Stimulated activated naive CD8-positive, alpha-beta T cell treated with anti-CD3 and anti-CD28 coated beads, Interleukin-15, amount 100 ng/mL, for 72 hours (primary cell): ENCODE measurements around the gene PTPRD.
"Not testable (repeated sequence)": the region's sequence is repeated elsewhere in the genome, so short reads cannot be mapped to it uniquely, and the experiment has no call there.

Experiments
- ATAC-seq: fragments of 150-1000 bp; cut with Tn5 transposase; 2 replicates; pipeline ENCODE4 v1.10.0; 2021; ENCODE audit warnings: mild to moderate bottlenecking, moderate library complexity
- DNase-seq, 2 donors: peaks; one replicate each; pipeline ENCODE4 v3.0.0; 2021 to 2022
- H3K27ac Mint-ChIP-seq, 2 donors: one replicate each; pipeline ENCODE4 v1.8.0; 2022; ENCODE audit warnings: mild to moderate bottlenecking in 2 of 2, mixed read lengths in 2 of 2, moderate library complexity in 2 of 2
- H3K27me3 Mint-ChIP-seq: one replicate; pipeline ENCODE4 v1.8.0; 2022; ENCODE audit warnings: mixed read lengths
- H3K4me1 Mint-ChIP-seq: one replicate; pipeline ENCODE4 v1.8.0; 2022; ENCODE audit warnings: mild to moderate bottlenecking, mixed read lengths
- H3K4me3 Mint-ChIP-seq, 2 donors: one replicate each; pipeline ENCODE4 v1.8.0; 2022; ENCODE audit warnings: mild to moderate bottlenecking in 2 of 2, mixed read lengths in 2 of 2, moderate library complexity in 1 of 2
- H3K9me3 Mint-ChIP-seq, 2 donors: one replicate each; pipeline ENCODE4 v1.8.0; 2022; ENCODE audit warnings: mixed read lengths in 2 of 2

Gene PTPRD

DNA sequence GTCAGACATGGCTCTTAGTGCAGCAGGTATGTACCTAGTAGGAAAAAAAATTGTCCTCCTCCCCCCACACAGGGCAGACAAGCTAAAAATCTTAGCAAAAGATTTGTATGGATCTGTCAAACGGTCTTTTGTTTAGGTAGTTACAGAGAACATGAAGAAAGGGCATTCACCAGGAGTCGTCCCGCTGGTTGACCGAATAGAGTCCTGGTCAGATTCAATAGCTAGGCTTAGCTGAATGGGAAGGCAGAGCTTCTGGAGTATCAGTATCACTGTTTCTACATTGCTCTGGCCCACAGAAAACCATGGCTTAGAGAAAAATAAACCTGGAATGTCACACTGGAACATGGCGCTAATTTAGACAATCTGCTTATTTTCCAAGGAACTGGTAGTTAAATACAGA, 642.3 kb downstream of the PTPRD start:
- H3K27ac Mint-ChIP-seq = no peak overlapping the region
- no peak for ATAC-seq
- H3K27me3 Mint-ChIP-seq = no peaks in the 10 kb centered on the region
- H3K4me3 Mint-ChIP-seq = no peak overlapping the region
- H3K9me3 Mint-ChIP-seq = no peaks in the 10 kb centered on the region
- DNase-seq = no peak
- no peaks in the 10 kb centered on the region for H3K4me1 Mint-ChIP-seq

DNA sequence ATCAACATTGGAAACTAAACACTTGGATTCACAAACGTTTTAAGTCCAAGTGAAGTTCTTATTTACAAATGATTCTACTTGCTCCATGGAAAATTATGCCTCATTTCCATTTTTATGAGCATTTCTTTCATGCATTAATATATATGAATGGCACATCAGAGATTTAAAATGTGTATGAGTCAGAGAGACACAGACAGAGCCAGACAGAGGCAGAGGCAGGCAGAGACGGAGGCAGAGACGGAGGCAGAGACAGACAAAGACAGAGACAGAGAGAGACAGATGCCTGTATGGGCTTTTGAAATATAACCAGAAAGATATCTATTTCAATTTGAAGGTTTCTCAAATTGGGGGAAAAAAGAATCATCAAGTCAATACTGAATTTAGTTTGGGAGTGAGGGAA, 649.0 kb downstream of the PTPRD start:
- Mint-ChIP-seq H3K4me1 (no peaks in the 10 kb centered on the region), H3K4me3 (no peak overlapping the region), H3K27ac (no peak overlapping the region), H3K27me3 (no peaks in the 10 kb centered on the region), H3K9me3 (no peaks in the 10 kb centered on the region)
- DNase-seq (no peak), ATAC-seq (no peak)

DNA sequence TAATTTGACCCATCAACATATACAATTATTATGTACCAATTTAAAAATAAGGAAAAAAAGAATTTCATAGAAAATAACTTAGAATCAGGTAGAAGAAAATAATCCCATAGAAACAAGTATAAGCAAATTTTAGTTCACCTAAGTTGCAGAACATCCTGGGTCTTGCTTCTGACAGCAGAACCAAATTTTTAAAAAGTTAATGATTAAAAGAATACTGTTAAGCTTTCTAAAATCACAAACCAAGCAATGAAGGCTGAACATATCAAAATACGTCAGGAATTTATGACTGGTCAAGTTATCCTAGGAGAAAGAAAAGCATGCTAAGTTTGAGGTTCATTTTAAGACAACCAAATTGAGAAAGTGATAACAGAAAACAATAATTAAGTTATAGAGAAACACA, 650.9 kb downstream of the PTPRD start:
- no peaks in the 10 kb centered on the region for H3K27me3 Mint-ChIP-seq
- no peaks in the 10 kb centered on the region for H3K4me1 Mint-ChIP-seq
- H3K27ac Mint-ChIP-seq = no peak overlapping the region
- ATAC-seq = no peak
- H3K4me3 Mint-ChIP-seq = no peak overlapping the region
- no peak for DNase-seq
- H3K9me3 Mint-ChIP-seq = no peaks in the 10 kb centered on the region

DNA sequence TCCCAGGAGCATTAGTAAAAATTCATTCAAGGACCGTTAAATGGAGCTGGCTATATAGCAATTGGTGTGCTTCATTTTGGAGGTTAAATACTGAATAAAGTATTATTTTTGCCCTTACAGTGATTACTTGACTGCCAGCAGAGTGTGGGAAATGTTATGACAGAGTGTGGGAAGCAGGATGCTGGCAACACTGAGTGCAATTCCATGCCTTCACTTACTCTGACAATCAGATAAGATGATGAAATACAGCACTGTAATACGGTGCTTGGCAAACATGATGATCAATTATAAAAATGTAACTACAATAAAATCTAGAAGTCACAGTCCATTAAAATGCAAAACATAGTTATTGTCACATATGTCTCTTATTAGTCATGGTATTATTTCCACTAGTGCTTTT, 651.3 kb downstream of the PTPRD start:
- no peak overlapping the region for H3K4me3 Mint-ChIP-seq
- no peaks in the 10 kb centered on the region for H3K4me1 Mint-ChIP-seq
- no peaks in the 10 kb centered on the region for H3K9me3 Mint-ChIP-seq
- no peak for DNase-seq
- H3K27ac Mint-ChIP-seq = no peak overlapping the region
- no peak for ATAC-seq
- no peaks in the 10 kb centered on the region for H3K27me3 Mint-ChIP-seq

DNA sequence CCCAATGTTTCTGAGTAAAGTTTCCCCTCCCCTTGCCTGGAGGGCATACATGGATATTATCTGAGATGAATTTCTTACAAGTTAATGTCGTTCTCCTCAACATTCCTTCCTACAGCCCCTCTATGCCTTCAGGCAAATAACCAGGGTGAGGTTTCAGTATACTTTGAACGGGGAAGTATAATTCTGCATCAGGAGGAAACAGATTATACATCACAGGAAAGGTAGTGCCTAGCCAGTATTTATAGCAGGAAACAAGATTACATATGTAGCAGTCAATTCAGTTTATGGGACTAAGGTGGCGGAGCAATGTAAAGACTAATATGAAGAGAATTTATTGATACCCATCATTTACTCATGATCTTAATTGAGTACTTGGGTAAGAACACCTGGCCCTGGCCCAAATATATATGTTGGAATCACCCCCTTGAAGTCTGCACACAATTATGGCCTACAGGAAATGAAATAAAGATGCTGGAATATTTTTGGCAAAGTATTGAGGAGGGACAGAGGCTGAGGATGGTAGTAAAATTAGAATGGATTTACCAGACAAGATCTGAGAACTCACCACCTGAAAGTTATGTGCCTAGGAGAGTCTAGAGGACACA, 661.1 kb downstream of the PTPRD start:
- no peak for ATAC-seq
- Mint-ChIP-seq H3K27me3 (no peaks in the 10 kb centered on the region), H3K27ac (no peak overlapping the region), H3K9me3 (no peaks in the 10 kb centered on the region), H3K4me3 (no peak overlapping the region), H3K4me1 (no peaks in the 10 kb centered on the region)
- no peak for DNase-seq

DNA sequence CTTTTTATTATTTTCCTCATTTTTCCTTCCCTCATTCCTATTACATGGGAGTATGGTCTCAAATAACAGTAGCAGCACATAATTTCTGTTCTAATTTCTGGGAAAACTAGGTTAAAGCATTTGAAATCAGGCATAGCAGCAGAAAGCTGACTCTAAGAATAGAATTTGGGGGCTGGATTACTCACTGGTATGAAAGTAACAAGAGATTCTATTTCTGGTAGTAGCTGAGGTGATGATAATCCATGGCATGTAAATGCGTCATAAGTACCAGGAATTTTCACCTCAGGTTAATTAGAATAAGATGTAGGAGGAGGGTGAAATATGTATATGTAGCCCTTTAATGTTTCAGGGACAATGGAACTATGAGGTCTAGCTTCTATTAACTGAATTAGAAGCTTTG, 662.0 kb downstream of the PTPRD start:
- Mint-ChIP-seq H3K27ac (no peak overlapping the region), H3K4me3 (no peak overlapping the region), H3K27me3 (no peaks in the 10 kb centered on the region), H3K9me3 (no peaks in the 10 kb centered on the region), H3K4me1 (no peaks in the 10 kb centered on the region)
- DNase-seq (no peak), ATAC-seq (no peak)

DNA sequence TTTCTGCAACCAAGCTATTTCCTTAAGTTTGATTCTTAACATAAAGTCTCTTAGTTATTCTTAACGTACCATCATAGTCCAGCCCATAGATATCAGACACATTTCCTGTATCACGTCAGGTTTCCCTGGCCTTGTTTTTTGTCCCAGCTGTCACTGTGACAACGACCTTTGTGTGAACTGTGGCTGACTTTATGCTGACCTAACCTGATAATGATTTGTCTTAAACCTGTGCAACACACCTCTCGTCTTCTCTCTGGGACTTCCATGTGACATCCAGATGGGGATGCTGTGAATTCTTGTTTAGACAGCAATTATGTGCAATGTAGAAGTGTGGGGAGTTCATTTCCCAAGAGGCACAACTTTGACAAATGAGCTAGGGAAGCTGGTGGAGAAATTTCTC, 662.8 kb downstream of the PTPRD start:
- no peak overlapping the region for H3K4me3 Mint-ChIP-seq
- H3K4me1 Mint-ChIP-seq = no peaks in the 10 kb centered on the region
- H3K27me3 Mint-ChIP-seq = no peaks in the 10 kb centered on the region
- ATAC-seq (no peak), DNase-seq (no peak)
- no peak overlapping the region for H3K27ac Mint-ChIP-seq
- H3K9me3 Mint-ChIP-seq = no peaks in the 10 kb centered on the region

DNA sequence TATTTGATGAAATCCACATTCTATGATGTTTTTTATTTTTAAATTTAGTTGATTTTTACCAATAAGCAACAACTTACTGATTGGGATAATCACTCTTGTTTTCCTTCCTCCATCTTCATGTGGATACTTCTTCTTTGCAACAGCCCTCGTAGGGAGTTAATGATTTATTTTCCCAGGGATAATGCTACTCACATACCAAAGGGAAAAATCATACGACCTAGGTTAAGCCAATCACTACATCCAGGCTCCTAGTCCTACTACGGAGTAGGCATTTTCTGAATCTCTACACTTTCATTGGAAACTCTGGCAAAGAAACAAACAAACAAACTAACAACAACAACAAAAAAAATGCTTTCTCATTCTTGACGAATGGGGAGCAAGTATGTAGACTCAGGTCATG, 663.4 kb downstream of the PTPRD start:
- Mint-ChIP-seq H3K27ac (no peak overlapping the region), H3K4me1 (no peaks in the 10 kb centered on the region), H3K27me3 (no peaks in the 10 kb centered on the region), H3K4me3 (no peak overlapping the region), H3K9me3 (no peaks in the 10 kb centered on the region)
- ATAC-seq (no peak), DNase-seq (no peak)

DNA sequence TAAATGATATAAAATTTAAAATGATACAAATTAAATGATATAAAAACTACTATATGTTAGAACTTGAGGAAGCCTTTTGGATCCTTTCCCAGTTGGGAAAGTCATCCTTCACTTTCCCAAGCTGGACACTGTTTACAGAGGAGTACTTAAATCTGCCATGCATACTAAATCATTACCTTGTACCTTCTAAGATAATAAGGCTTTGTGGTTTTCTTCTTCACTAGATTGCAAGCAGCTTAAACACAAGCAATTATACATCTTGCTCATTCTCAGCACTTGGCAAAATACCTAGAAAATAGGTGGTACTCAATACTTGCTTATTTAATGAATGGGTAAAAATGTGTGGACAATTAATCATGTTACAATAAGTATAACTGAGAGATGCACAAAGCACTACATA, 666.8 kb downstream of the PTPRD start:
- DNase-seq = no peak
- H3K27me3 Mint-ChIP-seq = no peaks in the 10 kb centered on the region
- H3K4me3 Mint-ChIP-seq = no peak overlapping the region
- ATAC-seq = no peak
- no peaks in the 10 kb centered on the region for H3K9me3 Mint-ChIP-seq
- no peak overlapping the region for H3K27ac Mint-ChIP-seq
- H3K4me1 Mint-ChIP-seq = no peaks in the 10 kb centered on the region

DNA sequence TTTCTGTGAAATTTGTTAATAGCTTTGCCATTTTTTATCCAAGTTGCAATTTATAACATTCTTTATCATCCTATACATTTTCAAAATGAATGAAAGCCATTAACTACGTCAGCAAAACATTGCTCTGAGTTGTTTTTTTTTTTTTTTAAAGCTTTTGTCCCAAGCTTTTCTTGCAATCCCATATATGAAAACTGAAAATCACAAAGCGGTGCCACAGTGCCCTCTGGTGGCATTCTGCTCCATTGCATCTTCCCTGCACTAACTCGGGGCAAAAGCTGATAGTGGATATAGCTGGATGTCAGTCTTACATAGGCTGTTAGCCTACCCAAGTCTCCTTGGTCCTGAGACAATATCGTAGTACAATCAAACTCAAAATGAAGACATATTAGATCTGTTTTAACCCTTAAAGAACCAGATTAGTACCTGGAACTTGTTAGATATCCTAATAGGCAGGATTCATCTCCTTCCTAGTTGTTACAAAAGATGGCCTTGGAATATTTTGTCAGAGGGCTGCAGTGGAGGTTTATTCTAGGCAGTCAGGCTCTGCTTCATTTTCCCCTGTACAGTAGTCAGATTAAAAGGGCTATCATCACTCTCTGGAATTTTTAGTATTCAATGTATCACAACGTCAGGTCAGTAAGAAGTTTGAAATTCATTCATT, 669.9 kb downstream of the PTPRD start:
- Mint-ChIP-seq H3K27ac (no peak overlapping the region), H3K9me3 (no peaks in the 10 kb centered on the region), H3K4me3 (no peak overlapping the region), H3K27me3 (no peaks in the 10 kb centered on the region), H3K4me1 (no peaks in the 10 kb centered on the region)
- ATAC-seq = peak; percentile 52
- peak; percentile 23 to 32 for DNase-seq

DNA sequence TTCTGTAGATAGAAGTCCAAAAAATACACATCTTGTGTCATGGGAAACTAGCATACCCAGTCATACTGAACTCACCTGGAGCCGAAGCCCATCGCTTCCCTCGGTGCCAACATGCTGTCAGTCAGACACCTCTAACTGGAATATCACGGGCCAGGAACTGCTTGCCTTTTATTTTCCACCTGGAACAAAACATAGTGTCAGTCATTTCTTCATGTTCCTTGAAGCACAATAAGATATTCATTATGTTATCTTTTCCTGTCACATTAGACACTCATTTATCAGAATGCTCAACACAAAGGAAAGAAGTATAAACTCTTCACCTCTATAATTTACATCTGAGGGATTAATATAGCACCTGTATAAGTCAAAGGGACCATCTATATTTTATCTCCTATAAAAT, 674.4 kb downstream of the PTPRD start:
- H3K27ac Mint-ChIP-seq = no peak overlapping the region
- DNase-seq (no peak), ATAC-seq (no peak)
- H3K9me3 Mint-ChIP-seq = no peaks in the 10 kb centered on the region
- no peak overlapping the region for H3K4me3 Mint-ChIP-seq
- no peaks in the 10 kb centered on the region for H3K4me1 Mint-ChIP-seq
- no peaks in the 10 kb centered on the region for H3K27me3 Mint-ChIP-seq

DNA sequence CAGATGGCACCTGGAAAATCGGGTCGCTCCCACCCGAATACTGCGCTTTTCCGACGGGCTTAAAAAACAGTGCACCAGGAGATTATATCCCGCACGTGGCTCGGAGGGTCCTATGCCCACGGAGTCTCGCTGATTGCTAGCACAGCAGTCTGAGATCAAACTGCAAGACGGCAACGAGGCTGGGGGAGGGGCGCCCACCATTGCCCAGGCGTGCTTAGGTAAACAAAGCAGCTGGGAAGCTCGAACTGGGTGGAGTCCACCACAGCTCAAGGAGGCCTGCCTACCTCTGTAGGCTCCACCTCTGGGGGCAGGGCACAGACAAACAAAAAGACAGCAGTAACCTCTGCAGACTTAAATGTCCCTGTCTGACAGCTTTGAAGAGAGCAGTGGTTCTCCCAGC, 681.3 kb downstream of the PTPRD start:
- H3K4me3 Mint-ChIP-seq = not testable (repeated sequence)

DNA sequence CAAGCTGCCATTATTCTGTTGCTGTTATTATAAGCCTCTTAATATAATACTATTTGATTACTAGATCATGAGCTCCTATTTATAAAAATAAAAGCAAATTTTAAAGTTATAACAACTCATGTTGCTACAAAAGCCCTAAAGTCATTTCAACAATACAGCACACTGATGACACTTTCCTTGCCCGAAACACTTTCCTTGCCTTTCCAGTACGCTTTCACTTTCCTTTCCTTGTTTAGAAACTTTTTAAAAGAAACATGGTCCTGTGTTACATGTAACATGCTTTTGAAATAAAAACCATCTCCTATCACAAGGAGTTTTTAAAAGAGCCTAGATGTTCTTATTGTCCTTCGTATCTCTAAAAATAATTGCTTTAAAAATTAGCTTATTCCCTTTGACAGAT, 688.4 kb downstream of the PTPRD start:
- no peak overlapping the region for H3K27ac Mint-ChIP-seq
- DNase-seq = no peak
- H3K9me3 Mint-ChIP-seq = no peaks in the 10 kb centered on the region
- H3K27me3 Mint-ChIP-seq = no peaks in the 10 kb centered on the region
- H3K4me3 Mint-ChIP-seq = peak overlapping the region in 1 of 2 donors; percentile 55
- peak; percentile 49 for ATAC-seq
- H3K4me1 Mint-ChIP-seq = no peaks in the 10 kb centered on the region

More for the DNA sequence above, 681.3 kb downstream of the PTPRD start:
- not testable (repeated sequence) for H3K4me1 Mint-ChIP-seq, H3K9me3 Mint-ChIP-seq, H3K27ac Mint-ChIP-seq, ATAC-seq, DNase-seq, H3K27me3 Mint-ChIP-seq

DNA sequence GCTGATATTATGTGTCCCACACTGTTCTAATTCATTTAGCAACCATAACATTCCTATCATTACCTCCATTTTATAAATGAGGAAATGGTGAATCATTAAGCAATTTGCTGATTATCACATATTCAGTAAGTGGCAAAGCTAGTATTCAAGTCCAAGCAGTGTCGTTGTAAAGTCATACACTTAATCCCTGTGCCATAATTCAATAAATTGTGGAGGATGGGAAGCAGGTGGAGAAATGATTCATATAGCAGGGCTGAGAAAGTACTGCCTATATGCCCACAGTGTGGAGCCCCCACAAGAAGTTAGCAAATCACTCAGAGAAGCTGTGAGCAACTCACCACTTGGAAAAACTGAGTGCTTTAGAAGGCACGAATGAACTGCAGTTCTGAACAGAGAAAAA, 691.0 kb downstream of the PTPRD start:
- ATAC-seq = no peak
- no peaks in the 10 kb centered on the region for H3K9me3 Mint-ChIP-seq
- H3K4me3 Mint-ChIP-seq = no peak overlapping the region

DNA sequence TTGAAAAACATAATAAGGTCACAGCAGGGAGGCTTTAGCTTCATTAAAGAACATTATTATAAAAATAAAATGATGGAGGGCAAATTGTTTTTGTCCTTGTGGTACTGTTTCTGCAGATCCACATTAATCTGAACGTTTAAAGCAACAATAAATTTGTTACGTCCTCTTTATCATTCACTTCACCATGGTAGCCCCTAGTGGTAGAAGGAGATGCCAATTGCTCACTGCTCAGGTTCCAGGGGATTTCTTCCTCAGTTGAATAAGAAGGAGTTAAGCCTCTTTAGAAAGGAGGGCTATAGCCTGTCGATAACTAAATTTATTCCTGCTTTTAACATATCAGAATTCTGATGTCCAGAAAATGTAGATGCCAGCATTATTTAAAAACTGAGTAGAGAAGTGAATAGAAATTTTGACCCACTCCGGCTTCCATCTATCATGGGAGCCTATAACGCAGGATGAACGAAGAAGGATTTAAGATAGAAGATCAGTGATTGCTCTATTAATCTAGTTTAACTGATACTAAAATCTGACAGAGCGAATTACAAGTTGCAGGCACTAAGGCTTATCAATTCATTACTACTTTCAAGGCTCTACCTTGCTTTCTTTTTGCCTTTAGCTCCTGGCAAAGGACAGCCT, 692.3 kb downstream of the PTPRD start:
- H3K4me1 Mint-ChIP-seq = no peaks in the 10 kb centered on the region
- no peaks in the 10 kb centered on the region for H3K27me3 Mint-ChIP-seq
- H3K27ac Mint-ChIP-seq = no peak overlapping the region
- ATAC-seq = no peak
- no peaks in the 10 kb centered on the region for H3K9me3 Mint-ChIP-seq
- no peak overlapping the region for H3K4me3 Mint-ChIP-seq
- no peak for DNase-seq

More for the DNA sequence above, 691.0 kb downstream of the PTPRD start:
- no peaks in the 10 kb centered on the region for H3K27me3 Mint-ChIP-seq
- H3K4me1 Mint-ChIP-seq = no peaks in the 10 kb centered on the region
- DNase-seq = no peak
- no peak overlapping the region for H3K27ac Mint-ChIP-seq

DNA sequence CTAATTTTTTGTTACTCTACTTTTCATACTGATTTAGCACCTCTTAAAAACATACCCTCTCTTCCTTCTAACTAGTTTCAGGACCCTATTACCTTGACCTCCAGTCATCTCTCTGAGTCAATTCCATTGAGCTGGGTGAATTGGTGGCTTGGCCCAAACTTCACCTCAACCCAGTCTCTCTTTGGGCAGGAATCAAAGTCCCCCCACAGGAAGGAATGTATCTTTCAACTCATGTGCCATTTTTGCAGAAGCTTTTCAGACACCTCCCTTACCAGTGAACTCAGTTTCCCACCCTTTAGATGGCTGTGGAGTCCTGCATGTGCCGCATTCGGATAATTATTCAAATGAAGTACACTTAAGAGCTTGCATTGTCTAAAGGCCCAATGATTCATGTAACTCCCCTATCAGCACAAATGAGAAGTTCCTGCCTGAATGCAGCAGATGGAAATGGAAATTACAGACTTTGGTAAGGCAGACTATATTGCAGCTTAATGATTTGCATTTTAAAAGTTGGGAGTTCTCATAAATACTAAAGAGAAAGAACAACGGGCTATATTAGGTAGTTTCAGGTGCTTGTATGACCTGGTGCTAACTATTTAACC, 693.5 kb downstream of the PTPRD start:
- H3K4me1 Mint-ChIP-seq = no peaks in the 10 kb centered on the region

More for the DNA sequence above, 693.5 kb downstream of the PTPRD start:
- H3K27ac Mint-ChIP-seq = no peak overlapping the region
- no peak overlapping the region for H3K4me3 Mint-ChIP-seq
- no peak for DNase-seq
- H3K27me3 Mint-ChIP-seq = no peaks in the 10 kb centered on the region
- peaks cover 0 to 9% of the 10 kb centered on the region in 2 donors for H3K9me3 Mint-ChIP-seq
- ATAC-seq = no peak
